SK-N-SH treated with all-trans-retinoic acid at 6 μM for 48 hours (cell line): ENCODE data around the gene HMMR.

Experiments used
- ARNTL ChIP-seq: fragments of 450-650 bp; formaldehyde crosslinking; IDR thresholded peaks from 2 replicates; pipeline ENCODE4 v1.5.0; 2020; ENCODE audit warnings: low read depth, mild to moderate bottlenecking, moderate library complexity, borderline replicate concordance
- CSDC2 ChIP-seq: fragments of 250-450 bp; sonication (Bioruptor Pico); IDR thresholded peaks from 2 replicates; pipeline ENCODE4 v1.5.0; 2020; ENCODE audit warnings: mild to moderate bottlenecking, moderate library complexity
- CSRNP3 ChIP-seq: fragments of 250-450 bp; sonication (Bioruptor Pico); IDR thresholded peaks from 2 replicates; pipeline ENCODE4 v1.5.1; 2021; ENCODE audit warnings: mild to moderate bottlenecking, moderate library complexity
- ESRRG ChIP-seq: fragments of 250-450 bp; sonication (Bioruptor Pico); IDR thresholded peaks from 2 replicates; pipeline ENCODE4 v1.6.1; 2021; ENCODE audit warnings: mild to moderate bottlenecking
- ISL1 ChIP-seq: fragments of 250-450 bp; sonication (Bioruptor Pico); IDR thresholded peaks from 2 replicates; pipeline ENCODE4 v2.1.2; 2022; ENCODE audit warnings: mild to moderate bottlenecking, moderate library complexity
- PATZ1 ChIP-seq: fragments of 250-450 bp; sonication (Bioruptor Pico); IDR thresholded peaks from 2 replicates; pipeline ENCODE4 v1.8.0; 2020; ENCODE audit warnings: mild to moderate bottlenecking, moderate library complexity, borderline replicate concordance
- POU6F1 ChIP-seq: fragments of 250-450 bp; sonication (Bioruptor Pico); IDR thresholded peaks from 2 replicates; pipeline ENCODE4 v1.8.0; 2021; ENCODE audit warnings: low read depth, mild to moderate bottlenecking, moderate library complexity, borderline replicate concordance
- PPARA ChIP-seq: fragments of 250-450 bp; sonication (Bioruptor Pico); IDR thresholded peaks from 2 replicates; pipeline ENCODE4 v1.5.0; 2020; ENCODE audit warnings: mild to moderate bottlenecking, borderline replicate concordance
- TOX ChIP-seq: fragments of 250-450 bp; sonication (Bioruptor Pico); IDR thresholded peaks from 2 replicates; pipeline ENCODE4 v1.8.0; 2021; ENCODE audit warnings: mild to moderate bottlenecking, moderate library complexity, borderline replicate concordance
- TSHZ2 ChIP-seq: fragments of 250-450 bp; sonication (Bioruptor Pico); IDR thresholded peaks from 2 replicates; pipeline ENCODE4 v1.5.0; 2020; ENCODE audit warnings: mild to moderate bottlenecking, moderate library complexity
- ZFP3 ChIP-seq: fragments of 250-450 bp; sonication (Bioruptor Pico); IDR thresholded peaks from 2 replicates; pipeline ENCODE4 v1.5.0; 2020; ENCODE audit warnings: mild to moderate bottlenecking, moderate library complexity
- ZFP30 ChIP-seq: fragments of 450-650 bp; formaldehyde crosslinking; IDR thresholded peaks from 2 replicates; pipeline ENCODE4 v1.5.0; 2022; ENCODE audit warnings: mild to moderate bottlenecking, moderate library complexity
- ZNF8 ChIP-seq: fragments of 450-650 bp; formaldehyde crosslinking; IDR thresholded peaks from 2 replicates; pipeline ENCODE4 v1.5.0; 2020; ENCODE audit warnings: mild to moderate bottlenecking, moderate library complexity

- TF ChIP-seq ISL1 (no peak), ZFP30 (CRISPR knock-in tag) (no peak), ZFP3 (CRISPR knock-in tag) (no peak), TOX (CRISPR knock-in tag) (no peak), ESRRG (CRISPR knock-in tag) (no peak), CSDC2 (CRISPR knock-in tag) (no peak), PPARA (no peak), POU6F1 (CRISPR knock-in tag) (no peak), ARNTL (CRISPR knock-in tag) (no peak), CSRNP3 (CRISPR knock-in tag) (no peak), TSHZ2 (CRISPR knock-in tag) (no peak), ZNF8 (CRISPR knock-in tag) (no peak), PATZ1 (CRISPR knock-in tag) (no peak)
Measured at GRCh38 chr5:163512526-163512925, 52.1 kb downstream of the HMMR start.
